GM19467 (cell line): Measurements from ENCODE around the gene ALPP.
"Not testable (repeated sequence)": the region's sequence is repeated elsewhere in the genome, so short reads cannot be mapped to it uniquely, and the experiment has no call there.

ENCODE experiments used
- ATAC-seq: cut with Tn5 transposase; IDR thresholded peaks from one replicate; pipeline ENCODE4 v1.9.1; 2021; ENCODE audit warnings: mild to moderate bottlenecking, moderate library complexity; ENCODE audit not compliant: unreplicated experiment

The ALPP gene

GRCh38 chr2:232419245-232420072 lies 40.9 kb downstream of the ALPP start:
- no peak for ATAC-seq

DNA sequence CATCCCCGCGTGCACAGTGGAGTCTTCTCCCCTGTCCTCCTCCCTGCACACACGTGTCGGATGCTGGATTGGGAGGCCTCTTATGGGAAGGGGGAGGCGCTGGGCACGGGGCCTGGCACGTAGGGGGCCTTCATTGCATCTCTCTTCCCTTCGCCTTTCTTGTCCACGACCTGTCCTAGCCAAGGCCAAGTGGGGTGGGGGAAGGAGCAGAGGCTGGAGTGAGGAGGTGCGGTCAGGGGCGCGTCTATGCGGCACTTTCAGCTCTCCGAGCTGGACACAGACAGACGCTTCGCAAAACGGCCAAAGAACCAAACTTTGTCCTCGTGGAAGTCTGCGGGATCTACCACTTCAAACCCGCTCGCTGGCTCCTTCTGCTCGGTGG lies 41.5 kb downstream of the ALPP start:
- ATAC-seq = no peak

DNA sequence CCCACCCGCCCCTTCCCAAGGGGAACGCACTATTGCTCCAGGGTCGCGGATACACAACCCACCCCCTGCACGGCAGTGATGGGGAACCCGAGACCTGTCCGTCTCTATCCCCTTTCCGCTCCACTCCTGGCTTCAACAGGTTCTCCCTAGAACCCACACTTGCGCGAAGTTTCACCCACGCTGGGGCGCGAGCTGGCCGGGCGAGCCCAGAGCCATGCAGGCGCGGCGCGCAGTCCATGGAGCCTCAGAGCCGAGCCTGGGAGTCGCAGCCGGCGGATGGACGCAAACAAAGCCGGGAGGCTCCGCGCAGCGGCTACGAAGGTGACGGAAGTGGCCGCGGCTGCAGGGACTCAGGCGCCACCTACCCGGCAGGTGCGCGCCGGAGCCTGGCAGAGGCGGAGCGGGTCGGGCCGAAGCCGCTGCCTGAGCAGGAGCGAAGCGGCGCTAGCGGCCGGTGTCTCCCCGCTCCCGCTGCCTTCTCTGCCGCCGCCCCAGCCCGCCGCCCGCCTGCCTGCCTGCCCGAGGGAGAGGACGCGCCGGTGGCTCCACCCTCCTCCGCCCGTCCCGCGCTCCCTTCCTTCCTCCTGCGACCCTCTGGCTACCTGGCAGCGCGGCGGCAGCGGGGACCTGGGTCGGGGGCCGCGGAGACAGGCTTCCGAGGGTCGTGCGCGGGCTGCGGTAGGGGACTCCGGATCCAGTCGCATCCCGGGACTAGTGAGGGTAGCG lies 42.1 kb downstream of the ALPP start:
- no peak for ATAC-seq

- ATAC-seq = no peak
Measured at GRCh38 chr2:232421189-232421785, 42.7 kb downstream of the ALPP start.

DNA sequence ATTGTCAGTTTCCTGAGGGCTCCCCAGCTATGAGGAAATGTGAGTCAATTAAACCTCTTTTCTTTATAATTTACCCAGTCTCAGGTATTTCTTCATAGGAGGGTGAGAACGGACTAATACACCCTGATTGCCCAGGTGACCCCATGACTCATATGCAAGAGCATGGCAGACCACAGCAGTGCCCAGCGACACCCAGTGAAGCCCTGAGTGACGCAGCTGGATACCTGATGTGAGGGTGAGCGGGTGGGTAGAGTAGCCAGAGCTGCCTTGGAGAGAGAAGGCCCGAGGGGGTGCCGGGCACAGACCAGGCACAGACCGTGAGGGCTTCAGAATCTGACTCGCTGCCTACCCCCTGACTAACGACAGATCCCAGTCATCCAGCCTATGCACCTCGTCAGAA lies 43.5 kb downstream of the ALPP start:
- ATAC-seq = no peak

DNA sequence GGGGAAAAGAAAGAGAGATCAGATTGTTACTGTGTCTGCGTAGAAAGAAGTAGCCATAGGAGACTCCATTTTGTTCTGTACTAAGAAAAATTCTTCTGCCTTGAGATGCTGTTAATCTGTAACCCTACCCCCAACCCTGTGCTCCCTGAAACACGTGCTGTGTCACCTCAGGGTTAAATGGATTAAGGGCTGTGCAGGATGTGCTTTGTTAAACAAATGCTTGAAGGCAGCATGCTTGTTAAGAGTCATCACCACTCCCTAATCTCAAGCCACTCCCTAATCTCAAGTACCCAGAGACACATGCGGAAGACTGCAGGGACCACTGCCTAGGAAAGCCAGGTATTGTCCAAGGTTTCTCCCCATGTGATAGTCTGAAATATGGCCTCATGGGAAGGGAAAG lies 44.4 kb downstream of the ALPP start:
- ATAC-seq = not testable (repeated sequence)

GRCh38 chr2:232423407-232423806 lies 44.9 kb downstream of the ALPP start:
- not testable (repeated sequence) for ATAC-seq

DNA sequence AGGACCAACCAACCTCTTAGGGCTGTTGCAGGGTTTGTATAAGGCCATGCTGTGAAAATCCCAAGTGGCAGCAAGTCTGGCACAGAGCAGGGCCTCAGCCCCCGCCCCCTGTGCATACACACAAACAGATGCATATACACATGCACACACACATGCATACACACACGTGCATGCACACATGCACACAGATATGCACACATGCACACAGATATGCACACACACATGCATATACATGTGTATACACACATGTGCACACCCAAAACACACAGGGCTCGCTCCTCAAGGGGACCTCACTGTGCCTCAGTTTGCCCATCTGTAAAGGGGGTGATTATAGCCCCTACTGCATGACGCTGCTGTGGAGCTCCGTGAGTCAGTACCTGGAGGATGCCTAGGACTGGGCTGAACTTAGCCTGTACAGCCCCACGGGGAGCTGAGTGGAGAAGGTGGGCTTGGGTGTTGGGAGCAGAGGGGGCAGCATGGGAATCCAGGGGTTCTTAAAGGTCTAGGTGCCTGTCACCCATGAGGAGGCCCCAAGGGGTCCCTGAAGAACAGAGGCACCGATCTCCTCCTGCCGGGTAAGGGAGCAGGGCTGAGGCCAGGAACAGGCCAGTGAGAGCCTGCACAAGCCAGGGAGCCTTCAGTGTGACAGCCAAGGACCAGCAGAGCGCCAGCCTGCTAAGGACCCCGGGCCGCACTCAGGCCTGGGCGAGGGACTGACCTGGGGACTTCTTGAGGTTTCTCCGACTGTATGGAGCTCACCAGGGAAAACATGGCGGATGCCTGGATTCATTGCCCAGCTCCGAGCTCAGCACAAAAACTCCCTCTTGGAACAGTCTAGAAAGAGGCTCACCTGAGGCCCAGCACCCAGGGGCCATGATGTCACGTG lies 53.4 kb downstream of the ALPP start:
- no peak for ATAC-seq
